Stimulated activated CD4-positive, alpha-beta T cell treated with anti-CD3 and anti-CD28 coated beads, Interleukin-2, amount 100 ng/mL, for 4 hours (primary cell): Measurements from ENCODE around the gene IKZF2.
"Not testable (repeated sequence)": the region's sequence is repeated elsewhere in the genome, so short reads cannot be mapped to it uniquely, and the experiment has no call there.

Experiments used
- DNase-seq: peaks from one replicate; pipeline ENCODE4 v3.0.0-alpha.2; 2020; ENCODE audit warnings: low read depth

IKZF2 gene

DNA sequence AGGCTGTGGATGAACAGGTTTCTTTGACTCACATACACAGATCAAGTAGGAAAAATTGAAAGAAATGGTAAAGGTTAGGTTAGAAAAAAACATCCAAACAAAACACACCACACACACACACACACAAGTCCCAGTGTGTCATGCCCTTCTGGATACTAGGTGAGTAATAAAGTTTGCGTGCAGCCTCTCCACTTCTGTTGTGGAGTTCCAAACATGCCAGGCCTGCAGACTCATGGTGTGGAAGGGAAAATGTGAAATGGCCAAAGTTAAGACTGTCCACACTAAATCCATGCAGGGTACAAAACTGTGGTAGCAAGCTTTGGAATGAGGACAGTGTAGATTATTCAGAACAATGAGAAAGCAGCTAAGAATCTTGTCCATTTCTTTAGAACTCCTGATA is 114.6 kb downstream of the IKZF2 start:
- DNase-seq = no peak

DNA sequence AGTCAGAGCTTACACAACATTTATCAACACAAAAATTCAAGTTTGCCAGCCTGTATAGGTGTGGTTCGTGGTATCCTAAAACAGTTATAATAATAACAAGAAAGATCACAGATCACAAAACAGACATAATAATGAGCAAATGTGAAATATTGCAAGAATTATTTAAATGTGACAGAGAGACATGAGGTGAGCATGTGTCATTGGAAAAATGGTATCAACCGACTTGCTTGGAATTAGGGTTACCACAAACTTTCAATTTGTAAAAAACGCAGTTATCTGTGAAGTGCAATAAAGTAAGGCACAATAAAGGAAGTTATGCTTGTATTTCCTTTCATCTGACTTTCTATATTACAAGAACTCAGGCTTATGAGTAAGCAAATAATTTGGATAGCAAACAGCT is 116.8 kb downstream of the IKZF2 start:
- DNase-seq = no peak

DNA sequence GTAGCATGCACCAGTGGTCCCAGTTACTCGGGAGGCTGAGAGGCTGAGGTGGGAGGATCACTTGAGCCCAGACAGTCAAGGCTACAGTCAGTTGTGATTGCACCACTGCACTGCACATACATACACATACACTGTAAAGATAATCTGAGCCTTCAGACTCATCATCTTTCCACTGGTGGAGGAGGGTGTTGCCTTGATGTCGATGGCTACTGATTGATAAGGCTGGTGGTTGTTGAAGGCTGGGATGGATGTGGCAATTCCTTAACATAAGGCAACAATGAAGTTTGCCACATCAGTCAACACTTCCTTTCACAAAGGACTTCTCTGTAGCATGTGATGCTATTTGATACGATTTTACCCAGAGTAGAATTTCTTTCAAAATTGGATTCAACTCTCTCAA is 118.8 kb downstream of the IKZF2 start:
- DNase-seq = no peak

DNA sequence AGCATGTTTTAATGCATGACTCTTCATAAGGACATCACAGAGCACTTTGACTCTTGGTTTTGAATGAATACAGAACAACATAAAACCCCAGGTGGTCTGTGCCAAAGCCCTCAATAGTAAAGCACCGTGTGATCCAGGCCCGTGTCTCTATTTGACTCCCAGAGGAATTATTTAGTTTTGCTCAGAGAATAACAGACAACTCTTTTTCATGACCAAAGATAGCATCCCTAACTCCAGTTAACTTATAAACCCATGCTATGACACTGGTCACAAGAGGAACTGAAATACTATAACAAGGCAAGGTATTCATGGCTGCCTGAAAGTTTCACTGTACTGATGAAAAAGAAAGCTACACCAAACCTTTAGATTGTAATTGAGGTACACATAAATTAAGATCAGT is 128.4 kb downstream of the IKZF2 start:
- no peak for DNase-seq

DNA sequence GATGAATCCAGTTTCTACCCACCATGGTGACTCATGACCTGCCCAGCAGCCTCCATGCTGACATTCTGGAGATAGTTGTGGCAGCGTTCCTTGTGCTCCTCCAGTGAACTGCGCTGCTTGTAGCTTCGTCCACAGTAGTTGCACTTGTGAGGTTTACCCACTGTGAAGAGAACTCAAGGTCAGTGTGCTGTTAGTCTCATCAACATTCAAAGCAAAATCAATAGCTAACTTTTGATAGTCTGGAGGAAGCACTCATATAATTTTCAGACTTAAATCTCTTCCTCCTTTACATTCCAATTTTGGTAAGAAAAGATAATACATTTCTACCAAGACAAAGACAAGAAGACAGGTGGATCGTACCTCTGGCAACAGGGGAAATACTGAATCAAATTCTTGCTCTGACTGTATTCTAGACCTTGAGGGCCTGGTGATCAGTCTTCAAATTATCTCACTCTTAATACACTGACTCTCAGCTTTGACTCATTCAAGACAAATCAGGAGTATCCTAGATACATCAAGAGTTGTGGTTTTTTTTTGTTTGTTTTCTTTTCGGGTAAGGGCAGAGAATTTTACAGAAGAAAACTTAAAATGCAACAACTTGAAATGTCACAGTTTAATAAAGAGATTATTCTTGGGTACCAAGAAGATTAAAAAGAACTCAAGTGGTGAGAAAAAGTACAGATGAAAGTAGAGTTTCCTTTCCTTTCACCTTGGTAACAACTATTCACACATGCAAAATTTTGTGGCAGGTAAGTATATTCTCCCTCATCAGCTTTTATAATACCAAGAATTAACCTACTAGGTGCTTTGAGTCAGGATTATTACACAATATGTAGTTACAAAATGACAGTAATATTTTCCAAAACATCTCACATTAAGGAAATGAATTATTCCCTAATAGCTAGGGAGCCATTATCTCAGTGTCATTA is 129.2 kb downstream of the IKZF2 start:
- DNase-seq = no peak

DNA sequence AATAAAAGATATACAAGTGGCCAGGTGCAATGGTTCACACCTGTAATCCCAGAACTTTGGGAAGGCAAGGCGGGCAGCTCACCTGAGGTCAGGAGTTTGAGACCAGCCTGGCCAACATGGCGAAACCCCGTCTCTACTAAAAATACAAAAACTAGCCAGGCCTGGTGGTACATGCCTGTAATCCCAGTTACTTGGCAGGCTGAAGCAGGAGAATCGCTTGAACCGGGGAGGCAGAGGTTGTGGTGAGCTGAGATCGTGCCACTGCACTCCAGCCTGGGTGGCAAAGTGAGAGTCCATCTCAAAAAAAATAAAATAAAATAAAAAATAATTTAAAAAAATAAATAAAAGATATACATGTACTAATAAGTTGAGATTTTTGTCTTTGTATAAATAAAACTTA is 130.5 kb downstream of the IKZF2 start:
- DNase-seq = not testable (repeated sequence)

DNA sequence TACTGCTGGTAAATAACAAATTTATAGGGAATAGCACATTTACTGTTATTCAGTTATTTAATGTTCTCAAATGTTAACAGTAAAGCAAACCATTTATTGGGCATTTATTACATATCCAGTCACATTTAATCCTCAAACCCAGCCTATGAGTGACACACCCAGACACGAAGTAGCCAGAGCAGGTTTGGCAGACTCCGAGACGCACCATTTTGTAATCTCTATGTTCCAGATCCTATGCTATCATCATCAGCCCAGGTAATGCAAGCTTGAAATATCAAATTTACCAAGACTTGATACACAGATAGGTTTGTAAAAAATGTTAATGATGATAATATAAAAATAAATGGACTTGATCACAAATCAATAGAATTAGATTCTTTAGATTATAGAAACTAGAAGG is 131.1 kb downstream of the IKZF2 start:
- no peak for DNase-seq

DNA sequence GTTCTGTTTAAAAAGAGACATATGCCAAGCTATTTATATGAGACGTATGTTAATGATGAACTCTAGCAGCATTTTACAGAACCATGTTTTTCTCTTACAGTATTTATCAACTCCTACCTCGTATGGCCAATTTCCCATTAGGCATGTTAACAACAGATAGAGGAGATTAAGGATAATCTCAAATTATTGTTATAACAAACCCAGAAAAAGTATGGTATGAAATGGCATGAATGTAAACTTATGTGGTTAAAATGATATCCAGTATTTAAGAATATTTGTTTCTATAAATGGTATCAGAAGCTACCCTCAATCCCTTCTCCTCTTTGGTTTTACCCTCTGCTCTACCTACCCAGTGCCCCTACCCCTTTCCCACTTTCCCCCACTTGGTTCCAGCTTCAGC is 132.0 kb downstream of the IKZF2 start:
- no peak for DNase-seq

DNA sequence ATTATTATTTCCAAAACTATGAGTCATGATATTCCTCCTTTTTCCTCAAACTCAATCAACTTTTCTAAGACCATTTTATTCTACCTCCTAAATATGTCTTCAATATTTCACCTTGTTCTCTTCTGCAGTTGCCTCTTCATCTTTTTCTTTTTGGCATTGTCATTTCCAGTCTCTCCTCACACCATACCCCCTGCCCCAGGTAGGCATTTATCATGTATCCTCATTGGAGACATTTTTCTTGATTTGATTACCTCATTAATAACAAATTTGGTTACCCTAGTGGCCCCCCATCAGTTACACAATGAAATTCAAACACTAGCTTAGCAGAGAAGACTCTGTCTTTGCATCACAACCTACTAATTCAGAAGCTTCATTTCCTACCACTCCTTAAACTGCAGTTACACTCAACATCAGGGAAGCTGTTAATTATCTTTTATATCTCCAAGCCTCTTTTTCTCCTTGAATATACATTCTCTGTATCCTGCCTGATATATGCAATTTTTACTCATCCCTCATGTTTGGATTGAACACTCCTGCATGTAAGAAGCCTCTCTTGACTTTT is 133.0 kb downstream of the IKZF2 start:
- DNase-seq = no peak

DNA sequence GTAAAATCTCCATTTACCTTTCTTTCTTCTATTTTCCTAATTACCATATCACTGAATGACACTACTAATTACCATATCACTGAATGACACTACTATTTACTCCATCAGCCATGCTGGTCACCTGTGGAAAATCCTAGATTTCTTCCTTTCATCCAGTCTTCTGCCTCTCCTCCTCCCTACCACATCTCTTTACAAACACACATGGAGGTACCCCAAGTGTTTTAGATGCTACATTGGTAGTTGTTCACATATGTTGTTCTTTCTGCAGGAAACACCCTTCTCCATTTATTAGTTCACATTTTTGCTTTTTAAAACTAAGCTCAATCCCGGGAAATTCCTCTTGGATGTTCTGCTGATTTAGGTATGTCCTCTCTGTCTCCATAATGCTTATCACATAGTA is 134.0 kb downstream of the IKZF2 start:
- no peak for DNase-seq

DNA sequence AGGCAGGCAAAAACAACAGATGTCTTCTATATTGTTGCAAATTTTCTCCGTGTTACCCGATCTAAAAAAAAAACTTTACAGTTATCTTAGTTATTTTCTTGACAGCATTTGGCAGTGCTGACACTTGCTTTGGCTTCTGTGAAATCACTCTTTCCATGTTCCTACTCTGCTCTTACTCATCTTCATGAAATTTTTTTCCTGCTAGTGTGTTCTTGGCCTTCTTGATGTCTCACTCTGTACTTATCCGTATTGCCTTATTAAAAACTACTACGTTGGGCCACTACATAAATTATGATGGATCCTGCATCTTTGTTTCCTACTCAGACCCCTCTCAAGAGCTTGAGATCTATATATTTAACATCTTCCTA is 134.4 kb downstream of the IKZF2 start:
- DNase-seq = no peak

DNA sequence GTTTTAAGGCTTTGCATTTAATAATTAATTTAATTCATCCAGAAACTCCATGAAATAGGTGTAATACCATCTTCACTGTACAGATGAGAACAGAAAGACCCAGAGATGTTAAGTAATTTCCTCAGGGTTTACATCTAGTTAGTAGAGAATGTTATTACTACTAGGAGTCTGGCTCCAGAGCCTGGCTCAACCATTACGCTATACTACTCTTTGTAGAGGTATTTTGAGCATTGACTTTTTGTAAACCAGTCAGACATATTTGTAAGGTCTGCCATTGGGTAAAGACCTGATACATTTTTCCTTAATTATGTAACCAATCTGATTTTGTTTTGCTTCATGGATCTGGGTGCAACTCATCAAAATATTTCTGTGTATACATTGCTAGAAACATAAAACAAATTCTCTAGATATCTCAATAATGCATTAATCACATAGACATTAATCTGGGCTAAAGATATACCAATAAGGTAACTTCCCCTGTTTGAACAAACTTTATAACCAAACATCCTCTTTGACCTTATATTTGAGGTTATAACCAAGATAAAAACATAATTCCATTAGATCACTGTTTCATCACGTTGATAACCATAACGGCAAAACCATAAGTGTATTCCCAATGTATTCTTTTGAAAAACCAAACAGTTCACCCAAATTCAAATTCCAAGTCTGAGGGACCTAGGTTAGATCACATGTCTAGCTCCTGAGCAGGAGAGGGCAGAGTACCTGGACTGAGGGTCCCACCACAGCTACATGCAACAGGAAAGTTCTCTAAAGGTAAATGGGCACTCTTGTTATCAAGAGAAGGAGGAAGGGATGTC is 135.0 kb downstream of the IKZF2 start:
- no peak for DNase-seq

DNA sequence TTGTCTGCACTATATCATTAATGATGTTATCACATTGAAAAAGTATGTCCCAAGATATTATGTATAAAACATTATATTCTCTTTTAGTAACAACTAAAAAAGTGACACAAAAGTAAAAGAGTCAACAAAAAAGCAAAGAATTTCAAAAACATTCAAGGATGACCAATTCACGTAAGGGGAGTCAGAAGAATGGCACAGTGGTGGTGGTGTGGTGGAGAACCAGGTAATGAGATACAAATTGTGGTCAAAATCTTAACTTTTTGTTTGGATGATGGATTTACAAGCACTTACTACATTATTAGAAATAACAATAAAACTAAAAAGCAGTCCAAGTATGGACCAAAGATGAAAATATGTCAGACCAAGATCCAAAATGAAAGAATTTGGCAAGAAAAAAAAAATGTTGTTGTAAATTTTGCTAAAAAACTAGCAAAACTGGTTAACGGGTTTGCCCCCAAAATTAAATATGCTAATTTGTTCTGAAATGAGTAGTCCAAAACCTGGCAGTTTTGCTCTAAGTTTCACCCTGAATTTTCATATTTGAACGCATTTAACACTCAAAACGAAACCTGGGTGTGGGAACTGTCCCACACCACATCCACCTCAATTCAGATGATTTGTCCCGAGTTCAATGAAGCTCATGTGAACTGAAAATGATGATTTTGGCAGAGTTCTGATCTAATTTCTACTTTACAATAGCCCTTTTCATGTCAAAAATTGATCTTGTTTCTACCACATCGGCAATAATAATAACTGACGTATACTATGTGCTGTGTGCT is 135.8 kb downstream of the IKZF2 start:
- DNase-seq = no peak

DNA sequence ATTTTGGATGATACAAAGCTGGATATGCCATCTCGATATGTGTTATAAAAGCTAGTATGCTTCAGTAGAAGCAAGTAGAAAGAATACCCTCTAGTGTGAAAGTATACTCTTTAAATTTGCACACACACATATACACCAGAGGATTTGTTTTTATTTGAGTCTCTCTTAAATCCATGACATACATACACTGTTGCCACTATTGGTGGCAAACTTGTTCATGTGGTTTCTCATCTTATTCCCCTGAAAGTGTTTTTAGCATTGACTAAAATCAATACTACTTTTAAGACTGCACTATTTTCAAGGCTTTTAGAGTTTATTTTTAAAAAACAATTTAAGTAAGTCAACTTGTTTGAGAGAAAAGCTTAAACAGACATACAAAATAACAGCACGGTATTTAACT is 137.4 kb downstream of the IKZF2 start:
- DNase-seq = no peak

DNA sequence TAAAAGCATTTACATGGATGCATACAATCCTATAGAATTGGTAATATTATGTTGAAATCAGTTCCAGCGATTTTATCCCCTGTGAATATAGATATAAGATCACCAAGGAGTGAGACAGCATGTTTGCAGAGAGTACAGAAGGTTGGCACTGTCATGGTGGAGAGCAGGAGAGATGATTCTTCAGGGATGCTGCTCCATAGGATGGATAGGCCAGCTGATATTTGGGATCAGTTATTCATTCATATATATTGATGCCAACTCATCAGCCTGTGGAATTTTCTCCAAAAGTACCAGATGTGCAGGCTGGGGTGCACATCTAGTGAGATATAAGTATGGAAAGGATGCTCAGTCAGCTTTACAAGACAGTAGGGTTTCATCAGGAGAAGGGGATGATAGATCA is 139.9 kb downstream of the IKZF2 start:
- DNase-seq = no peak

DNA sequence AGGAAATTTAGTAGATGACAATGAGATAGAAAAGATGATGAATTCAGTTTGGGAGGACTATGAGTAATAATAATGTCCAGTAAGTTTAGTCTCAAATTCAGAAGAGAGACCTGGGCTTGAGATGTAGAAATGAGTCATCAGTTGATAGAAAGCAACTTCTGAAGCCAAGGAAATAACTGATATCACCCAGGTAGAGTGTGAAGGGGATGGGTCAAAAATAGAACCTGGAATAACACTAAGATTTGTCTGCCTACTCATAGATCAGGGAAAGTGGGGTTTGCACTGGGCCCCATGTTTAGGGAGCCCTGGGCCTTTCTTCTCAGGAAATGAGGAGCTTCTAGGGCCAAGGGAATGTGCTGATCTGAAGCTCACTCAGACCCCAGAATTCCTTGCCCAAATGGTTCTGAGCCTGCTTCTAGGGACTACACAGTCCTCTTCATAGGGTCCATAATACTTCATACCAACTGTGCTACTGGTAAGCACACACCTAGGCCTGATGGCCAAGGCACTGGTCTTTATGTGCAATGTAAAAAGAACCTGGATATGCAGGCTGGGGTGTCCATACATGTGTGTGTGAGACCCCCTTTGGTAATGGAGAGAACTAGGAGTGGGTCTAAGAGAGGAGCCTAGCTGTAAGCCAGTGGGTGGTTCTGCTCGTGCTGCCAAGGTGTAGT is 141.2 kb downstream of the IKZF2 start:
- DNase-seq = no peak

DNA sequence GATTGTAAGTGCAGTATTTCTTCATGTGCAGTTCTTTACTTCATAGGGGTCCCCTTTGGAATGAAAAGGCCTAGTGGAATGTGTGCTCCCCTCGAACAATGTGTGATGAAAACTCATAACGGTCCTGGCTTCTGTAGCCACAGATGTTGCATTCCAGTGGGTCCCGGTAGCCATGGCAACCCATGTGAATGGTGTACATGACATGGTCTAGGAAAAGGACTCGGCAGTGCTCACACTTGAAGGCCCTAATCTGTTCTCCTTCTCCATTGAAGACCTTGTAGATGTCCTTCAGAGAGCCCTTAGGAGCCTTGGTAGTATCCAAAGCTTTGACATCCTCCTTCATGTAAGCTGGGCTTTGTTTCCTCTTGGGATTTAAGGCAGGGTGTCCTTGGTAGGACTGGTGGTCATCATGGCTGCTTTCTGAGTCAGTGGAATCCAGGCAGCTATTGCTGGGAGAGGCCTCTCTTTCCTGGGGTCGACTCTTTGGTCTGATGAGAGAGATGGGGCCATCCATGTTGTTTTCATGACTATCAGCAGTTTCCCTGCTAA is 144.0 kb downstream of the IKZF2 start:
- DNase-seq = no peak

DNA sequence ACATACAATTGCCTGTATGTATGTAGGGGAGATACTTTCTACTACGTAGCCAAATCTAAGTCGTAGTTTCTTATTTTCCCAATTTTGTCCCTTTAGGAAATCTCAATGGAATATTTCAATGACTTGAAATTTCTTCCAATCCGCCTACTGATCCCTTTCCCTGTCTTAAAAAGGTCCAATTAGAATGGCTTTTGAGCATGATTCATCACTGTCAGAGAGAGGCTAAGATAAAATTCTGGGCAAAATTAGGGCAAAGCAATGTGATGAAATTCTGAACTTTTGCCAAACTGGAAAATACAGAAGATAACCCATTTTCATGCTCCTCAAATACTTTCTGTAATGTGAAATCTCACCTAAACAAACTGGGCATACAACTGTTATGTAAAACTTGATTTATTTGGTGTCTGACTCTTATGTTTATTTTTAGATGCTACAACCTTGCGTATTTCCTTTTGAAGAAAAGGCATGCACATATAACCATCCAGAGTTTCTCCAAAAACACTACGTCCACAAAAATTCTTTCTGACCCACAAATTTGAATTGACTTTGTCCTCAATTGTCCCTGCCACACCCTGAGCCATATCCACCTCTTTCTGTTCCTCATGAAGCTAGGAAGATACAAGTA is 147.1 kb downstream of the IKZF2 start:
- no peak for DNase-seq

DNA sequence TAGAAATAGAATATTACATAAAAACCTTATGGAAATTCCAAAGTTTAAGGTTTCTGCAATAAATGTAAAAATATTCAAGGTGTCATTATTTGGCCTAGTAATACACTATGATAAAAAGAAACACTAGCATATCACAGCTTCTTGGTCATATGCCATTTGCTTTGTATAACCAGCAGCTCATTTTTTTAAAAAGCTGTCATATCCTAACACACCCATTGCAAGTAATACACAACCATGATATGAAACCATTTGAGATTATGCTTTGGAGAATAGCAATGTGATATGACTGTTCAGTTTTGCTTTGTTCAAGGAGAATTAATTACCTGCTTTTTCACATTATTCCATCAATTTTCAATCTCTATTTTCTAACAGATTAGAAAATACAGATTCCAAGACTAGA is 149.0 kb downstream of the IKZF2 start:
- no peak for DNase-seq

DNA sequence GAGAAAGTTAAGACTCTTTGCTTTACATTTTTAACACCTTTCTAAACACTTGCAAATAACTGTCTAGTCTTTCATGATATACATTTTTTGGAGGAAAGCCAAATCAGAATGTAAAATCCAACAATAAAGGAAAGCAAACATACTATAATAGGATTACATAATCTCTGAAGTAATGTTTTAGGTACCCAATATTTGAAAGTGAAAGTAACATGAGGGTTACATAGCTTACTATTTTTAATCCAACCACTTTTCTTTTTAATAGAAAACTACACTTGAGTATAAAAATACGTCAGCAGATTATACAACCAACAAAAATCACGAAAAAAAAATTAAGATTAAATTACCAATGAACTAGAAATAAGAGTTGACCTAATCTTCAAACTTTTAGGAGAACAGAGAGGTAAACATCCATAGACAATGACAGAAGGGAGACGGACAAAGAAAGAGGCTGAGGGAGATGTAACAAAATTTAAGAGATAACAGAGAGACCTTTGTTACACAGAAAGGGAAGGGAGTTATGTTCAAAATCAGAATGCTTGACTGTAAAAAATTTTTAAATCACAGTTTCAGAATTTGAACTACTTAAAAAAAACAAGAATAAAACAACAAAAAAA is 150.0 kb downstream of the IKZF2 start:
- no peak for DNase-seq
